Measurements from ENCODE around the gene HHEX. TPM values are rescaled to one million over a fixed set of nuclear protein-coding genes. Genes with fewer than 3 reads are reported as not detected.

HHEX gene
- polyA plus RNA-seq, 1 donor (not counting 4 experiments of a cell fraction or from before 2014, with no cell fraction given): not detected

- Histone ChIP-seq H3K27me3 (ENCODE audit: control insufficient read depth, extremely low read depth, insufficient read depth, low read length) (no peaks in the 10 kb centered on the region), H3K4me1 (ENCODE audit: control insufficient read depth, extremely low read depth, insufficient read depth, low read length) (no peaks in the 10 kb centered on the region), H3K27ac (ENCODE audit: control insufficient read depth, insufficient read depth, low read length) (no peak overlapping the region), H3K36me3 (ENCODE audit: control insufficient read depth in 2 of 2, extremely low read depth in 1 of 2, insufficient read depth in 2 of 2, low read length in 2 of 2) (no peaks in the 10 kb centered on the region), H4K20me1 (ENCODE audit: control insufficient read depth, extremely low read depth, insufficient read depth, low read length) (no peaks in the 10 kb centered on the region), H3K4me3 (ENCODE audit: control insufficient read depth in 2 of 3, extremely low read depth in 1 of 3, insufficient read depth in 2 of 3, low read depth in 1 of 3, low read length in 3 of 3) (no peak overlapping the region), H2AFZ (ENCODE audit: control insufficient read depth, low read length) (no peak overlapping the region), H3K79me2 (ENCODE audit: control insufficient read depth, insufficient read depth, low read length) (no peaks in the 10 kb centered on the region), H3K4me2 (ENCODE audit: control insufficient read depth, extremely low read depth, insufficient read depth, low read depth, low read length) (no peak overlapping the region), H3K9me1 (ENCODE audit: control insufficient read depth, extremely low read depth, insufficient read depth, low read length) (no peaks in the 10 kb centered on the region), H3K9ac (ENCODE audit: control insufficient read depth, extremely low read depth, insufficient read depth, low read length) (no peak overlapping the region), H3K9me3 (ENCODE audit: control insufficient read depth, low read depth, low read length) (no peaks in the 10 kb centered on the region)
- no peak for FAIRE-seq
- no peak for TF ChIP-seq EZH2 (IDR thresholded peaks at IDR 0.05; ENCODE audit: low read length)
- TF ChIP-seq, protein P1, sequence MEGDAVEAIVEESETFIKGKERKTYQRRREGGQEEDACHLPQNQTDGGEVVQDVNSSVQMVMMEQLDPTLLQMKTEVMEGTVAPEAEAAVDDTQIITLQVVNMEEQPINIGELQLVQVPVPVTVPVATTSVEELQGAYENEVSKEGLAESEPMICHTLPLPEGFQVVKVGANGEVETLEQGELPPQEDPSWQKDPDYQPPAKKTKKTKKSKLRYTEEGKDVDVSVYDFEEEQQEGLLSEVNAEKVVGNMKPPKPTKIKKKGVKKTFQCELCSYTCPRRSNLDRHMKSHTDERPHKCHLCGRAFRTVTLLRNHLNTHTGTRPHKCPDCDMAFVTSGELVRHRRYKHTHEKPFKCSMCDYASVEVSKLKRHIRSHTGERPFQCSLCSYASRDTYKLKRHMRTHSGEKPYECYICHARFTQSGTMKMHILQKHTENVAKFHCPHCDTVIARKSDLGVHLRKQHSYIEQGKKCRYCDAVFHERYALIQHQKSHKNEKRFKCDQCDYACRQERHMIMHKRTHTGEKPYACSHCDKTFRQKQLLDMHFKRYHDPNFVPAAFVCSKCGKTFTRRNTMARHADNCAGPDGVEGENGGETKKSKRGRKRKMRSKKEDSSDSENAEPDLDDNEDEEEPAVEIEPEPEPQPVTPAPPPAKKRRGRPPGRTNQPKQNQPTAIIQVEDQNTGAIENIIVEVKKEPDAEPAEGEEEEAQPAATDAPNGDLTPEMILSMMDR (optimal IDR thresholded peaks at IDR 0.05 in 1 of 3, IDR thresholded peaks at IDR 0.05 in 1 of 3, conservative IDR thresholded peaks at IDR 0.05 in 1 of 3; ENCODE audit: extremely low read depth in 1 of 3, insufficient read depth in 2 of 3, low read length in 3 of 3): no peak
- no peak for DNase-seq (ENCODE audit: low read depth, low spot score)
- dilution Hi-C loops (cut with MboI; ENCODE audit: extremely low pct_ligation_motif_present, low sequenced_read_pairs): no loop called here
These were observed 22.5 kb downstream of the HHEX start for GRCh38 chr10:92712016-92712889.

GRCh38 chr10:92714152-92714845 is 24.5 kb downstream of the HHEX start:
- Histone ChIP-seq H3K36me3 (ENCODE audit: control insufficient read depth in 2 of 2, extremely low read depth in 1 of 2, insufficient read depth in 2 of 2, low read length in 2 of 2) (no peaks in the 10 kb centered on the region), H2AFZ (ENCODE audit: control insufficient read depth, low read length) (no peak overlapping the region), H3K4me3 (ENCODE audit: control insufficient read depth in 2 of 3, extremely low read depth in 1 of 3, insufficient read depth in 2 of 3, low read depth in 1 of 3, low read length in 3 of 3) (no peak overlapping the region), H3K9me1 (ENCODE audit: control insufficient read depth, extremely low read depth, insufficient read depth, low read length) (no peaks in the 10 kb centered on the region), H3K4me1 (ENCODE audit: control insufficient read depth, extremely low read depth, insufficient read depth, low read length) (no peaks in the 10 kb centered on the region), H3K27ac (ENCODE audit: control insufficient read depth, insufficient read depth, low read length) (no peak overlapping the region), H3K9ac (ENCODE audit: control insufficient read depth, extremely low read depth, insufficient read depth, low read length) (no peak overlapping the region), H3K79me2 (ENCODE audit: control insufficient read depth, insufficient read depth, low read length) (no peaks in the 10 kb centered on the region), H3K9me3 (ENCODE audit: control insufficient read depth, low read depth, low read length) (no peaks in the 10 kb centered on the region), H3K4me2 (ENCODE audit: control insufficient read depth, extremely low read depth, insufficient read depth, low read depth, low read length) (no peak overlapping the region), H3K27me3 (ENCODE audit: control insufficient read depth, extremely low read depth, insufficient read depth, low read length) (no peaks in the 10 kb centered on the region), H4K20me1 (ENCODE audit: control insufficient read depth, extremely low read depth, insufficient read depth, low read length) (no peaks in the 10 kb centered on the region)
- TF ChIP-seq, protein P1 (optimal IDR thresholded peaks at IDR 0.05 in 1 of 3, IDR thresholded peaks at IDR 0.05 in 1 of 3, conservative IDR thresholded peaks at IDR 0.05 in 1 of 3; ENCODE audit: extremely low read depth in 1 of 3, insufficient read depth in 2 of 3, low read length in 3 of 3): no peak
- TF ChIP-seq EZH2 (IDR thresholded peaks at IDR 0.05; ENCODE audit: low read length): no peak
- no peak for DNase-seq (ENCODE audit: low read depth, low spot score)
- dilution Hi-C loops (cut with MboI; ENCODE audit: extremely low pct_ligation_motif_present, low sequenced_read_pairs): no loop called here
- FAIRE-seq: no peak
